ENCODE data around the gene PCDHGA11.

GRCh38 chr5:141383345-141383744, 37.5 kb upstream of the PCDHGA11 start:
- TF ChIP-seq REST (IDR thresholded peaks at IDR 0.05; ENCODE audit: insufficient read depth in 1 of 2, low read depth in 2 of 2, low read length in 2 of 2) (no peak), TAF1 (IDR thresholded peaks at IDR 0.05; ENCODE audit: borderline replicate concordance, insufficient read depth, low read length) (no peak), POLR2AphosphoS5 (IDR thresholded peaks at IDR 0.05; ENCODE audit: low read depth, low read length) (no peak)

All from PFSK-1 (cell line).